Heart right ventricle (tissue), 16 donors: ENCODE results near the gene TMEM72. TPM values are rescaled to one million over a fixed set of nuclear protein-coding genes. Genes with fewer than 3 reads are reported as not detected.

Source experiments
- ATAC-seq, 8 donors: fragments of 200-7000 bp; cut with Tn5 transposase; one replicate each; pipeline ENCODE4 v1.9.1; 2020; ENCODE audit warnings: mild to moderate bottlenecking in 8 of 8, moderate library complexity in 8 of 8, moderate number of reproducible peaks in 1 of 8
- DNase-seq, 2 donors: peaks; one replicate each; pipeline ENCODE4 v3.0.0-alpha.2; 2020
- H3K27ac ChIP-seq, 10 donors: fragments of 200-600 bp; sonication (generic) in 2 of 10; one replicate each; pipeline versions ENCODE4 v1.5.0 to v1.8.0; 2020 to 2022; ENCODE audit warnings: mild to moderate bottlenecking in 3 of 10
- H3K27me3 ChIP-seq, 7 donors: fragments of 200-600 bp; one replicate each; pipeline ENCODE4 v1.8.0; 2021 to 2022; ENCODE audit warnings: mild to moderate bottlenecking in 2 of 7
- H3K36me3 ChIP-seq, 9 donors: fragments of 200-600 bp; sonication (generic) in 1 of 9; one replicate each; pipeline versions ENCODE4 v1.5.0 to v1.8.0; 2020 to 2022; ENCODE audit warnings: mild to moderate bottlenecking in 2 of 9
- H3K4me1 ChIP-seq, 9 donors: fragments of 200-600 bp; sonication (generic) in 1 of 9; one replicate each; pipeline versions ENCODE4 v1.5.0 to v1.8.0; 2020 to 2022; ENCODE audit warnings: mild to moderate bottlenecking in 4 of 9
- H3K4me3 ChIP-seq, 10 donors: fragments of 200-600 bp; sonication (generic) in 2 of 10; one replicate each; pipeline versions ENCODE4 v1.5.0 to v1.8.0; 2020 to 2022; ENCODE audit warnings: mild to moderate bottlenecking in 7 of 10, moderate library complexity in 2 of 10
- H3K9me3 ChIP-seq, 11 donors: fragments of 200-600 bp in 10 of 11; sonication (generic) in 2 of 11; one replicate each; pipeline versions ENCODE4 v1.5.0 to v1.8.0; 2013 to 2022; ENCODE audit warnings: mild to moderate bottlenecking in 2 of 11, control low read depth in 1 of 11, moderate library complexity in 1 of 11
- CTCF ChIP-seq, 9 donors: fragments of 200-600 bp; sonication (generic) in 2 of 9; IDR thresholded peaks; one replicate each; pipeline versions ENCODE4 v1.5.0 to v1.8.0; 2021 to 2022; ENCODE audit warnings: antibody characterized with exemption in 9 of 9, mild to moderate bottlenecking in 5 of 9, moderate library complexity in 1 of 9
- WGBS, 2 donors: extraction: QIAGEN DNeasy Blood & Tissue Kit; methylation state at CpG; one replicate each; pipeline ENCODE4 v1.1.7; 2013; ENCODE audit warnings: inconsistent platforms in 1 of 2; 5-methylcytosine and 5-hydroxymethylcytosine counted together
- intact Hi-C, 10 donors: fragments of 100-400 bp; cut with DNase I; formaldehyde crosslinking; loops; one replicate each; pipeline versions ENCODE4 v1.11.1 to v1.14.2; 2022
- polyA plus RNA-seq, 2 donors: library from polyadenylated mRNA; stranded (reverse); fragments of 200-250 nt; gene quantifications; one replicate each; pipeline ENCODE4 v1.2.3, GENCODE V29; 2013
- total RNA-seq, 10 donors: library from RNA; stranded (reverse); fragmentation: NEBNext Ultra II Directional in 3 of 10; extraction: Animal tissue kit (Norgen Biotek cat#: 25700) in 3 of 10; gene quantifications; one replicate each; pipeline versions ENCODE4 v1.2.1 to v1.2.4, GENCODE V29; 2021 to 2023
- donor health status: Arrhythmogenic right ventricular cardiomyopathy.
- donor health status: ischemic (EF 13 %, LVEDD 7.1; RV severe dilation, severe dysfunction).
- donor health status: healthy with polysubstance abuse.
- donor health status: DM: no; HTN: yes; CAD: no.
- donor health status: DM: no; HTN: no; CAD: no.
- donor health status: ischemic (EF 25% LVEDD 6.9; RV normal size, moderate dysfunction).
- donor health status: ischemic (EF 25% LVEDD 5.7; RV mildly dilated, moderate dysfunction).
- donor health status: healthy.
- donor health status: DM: yes; HTN: yes; CAD: no.
- donor health status: Ischemic cardiomyopathy.
- donor health status: ischemic (EF 35%, LVEDD 5.7; RV mildly dilated, moderate dysfunction).
- donor health status: nonischemic (EF 11% LVEDD 7.7; RV severe dilation, severe dysfunction).
- donor health status: DM: yes; HTN: yes; CAD: no.
- donor health status: PGD.
- donor health status: ischemic (EF 29% LVEDD 5.4; RV normal size, mild dysfunction).
- donor health status: nonischemic (EF 23%, LVEDD 6.1; RV moderate dilation, normal function).

Gene TMEM72
- total and polyA plus RNA-seq, 12 donors = 0.17 to 0.22 TPM; not detected in 10

DNA sequence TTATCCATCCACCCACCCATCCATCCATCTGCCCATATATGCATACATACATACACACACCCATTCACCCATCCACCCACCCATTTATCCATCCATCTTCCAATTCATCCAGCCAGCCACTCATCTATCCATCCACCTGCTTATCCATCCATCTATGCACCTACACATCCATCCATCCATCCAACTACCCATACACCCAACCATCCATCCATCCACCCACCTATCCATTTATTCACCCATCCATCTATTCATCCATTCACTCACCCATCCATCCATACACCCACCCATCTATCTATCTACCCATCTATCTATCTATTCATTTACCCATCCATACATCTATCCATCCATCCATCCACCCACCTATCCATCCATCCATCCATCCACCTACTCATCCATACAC lies 17.3 kb downstream of the TMEM72 start:
- no peak for DNase-seq
- no peaks in the 10 kb centered on the region for H3K27me3 ChIP-seq
- intact Hi-C loops = no loop called here

DNA sequence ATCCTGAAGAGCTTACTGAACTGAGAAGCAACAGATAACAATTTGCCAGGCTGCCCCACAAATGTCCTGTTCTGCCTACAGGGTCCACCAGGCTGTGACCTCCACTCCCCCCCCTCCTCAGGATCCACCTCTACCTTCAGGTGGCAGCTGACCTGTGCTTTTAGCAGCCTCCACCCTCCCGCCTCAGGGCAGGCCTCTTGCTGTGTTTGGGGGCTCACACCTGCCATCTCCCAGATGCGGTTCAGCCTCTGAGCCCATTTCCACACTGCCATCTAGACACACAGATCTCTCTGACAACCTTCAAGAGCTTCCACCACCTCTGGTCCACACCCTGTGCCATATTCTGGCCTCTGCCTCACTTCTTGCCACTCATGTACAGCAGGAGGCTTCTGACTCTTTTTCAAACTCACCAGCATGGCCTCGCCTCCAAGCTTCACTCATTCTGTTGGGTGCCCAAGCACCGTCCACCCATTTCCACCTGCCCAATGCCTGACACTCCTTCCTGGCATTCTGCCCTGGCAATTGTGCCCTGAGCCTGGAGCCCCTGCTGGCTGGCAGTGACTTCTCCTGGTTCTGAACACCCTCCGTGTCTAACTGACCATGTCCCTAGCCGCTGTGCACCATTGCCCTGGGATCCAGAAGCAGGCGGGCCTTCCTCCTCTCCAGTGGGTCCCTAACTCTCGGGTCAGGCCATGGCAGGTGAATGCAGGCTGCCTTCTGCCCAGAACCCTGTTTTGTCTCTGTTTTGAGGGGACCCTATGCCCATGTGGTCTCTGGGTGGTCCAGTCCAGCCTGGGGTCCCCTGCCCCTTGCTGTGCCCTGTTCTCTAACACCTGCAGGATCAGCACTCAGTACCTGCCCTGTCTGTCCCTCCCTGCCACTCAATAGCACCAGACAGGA lies 18.5 kb downstream of the TMEM72 start:
- Histone ChIP-seq H3K9me3 (no peaks in the 10 kb centered on the region), H3K27ac (no peak overlapping the region), H3K36me3 (no peaks in the 10 kb centered on the region), H3K4me1 (peaks cover 0 to 25% (median 24%) of the 10 kb centered on the region in 9 donors), H3K27me3 (no peaks in the 10 kb centered on the region), H3K4me3 (no peak overlapping the region)
- no peak for ATAC-seq
- 84 to 85% methylated on average over 8 of the region's 8 CpGs for WGBS, 2 donors
- intact Hi-C loops = loop anchor here in 6 of 10 donors (5.0 to 10.0 kb wide), 7 partner anchors 43 to 305 kb away; partner anchors contain the start of genes DEPP1 (in 1 of the 6) and ZNF22 (in 1 of the 6)
- no peak for TF ChIP-seq CTCF (IDR thresholded peaks at IDR 0.05)
- no peak for DNase-seq

More for the DNA sequence above, 17.3 kb downstream of the TMEM72 start:
- no peak overlapping the region for H3K4me3 ChIP-seq
- H3K27ac ChIP-seq = no peak overlapping the region
- no peak for ATAC-seq
- H3K4me1 ChIP-seq = peaks cover 0 to 14% (median 12%) of the 10 kb centered on the region in 9 donors
- no peak for TF ChIP-seq CTCF (IDR thresholded peaks at IDR 0.05)
- H3K9me3 ChIP-seq = no peaks in the 10 kb centered on the region
- no peaks in the 10 kb centered on the region for H3K36me3 ChIP-seq

- intact Hi-C loops = loop anchor here in 6 of 10 donors (5.0 to 10.0 kb wide), 7 partner anchors 41 to 304 kb away; partner anchors contain the start of genes DEPP1 (in 1 of the 6) and ZNF22 (in 1 of the 6)
- DNase-seq (no peak), ATAC-seq (no peak)
- Histone ChIP-seq H3K9me3 (no peaks in the 10 kb centered on the region), H3K4me3 (no peak overlapping the region), H3K4me1 (peaks cover 9 to 40% (median 38%) of the 10 kb centered on the region in 9 donors), H3K36me3 (no peaks in the 10 kb centered on the region), H3K27ac (no peak overlapping the region), H3K27me3 (no peaks in the 10 kb centered on the region)
- WGBS, 2 donors = 80 to 94% methylated on average over 4 of the region's 4 CpGs
- TF ChIP-seq CTCF (IDR thresholded peaks at IDR 0.05) = no peak
These were observed 19.9 kb downstream of the TMEM72 start for GRCh38 chr10:44930904-44931620.
